Natural killer cell (primary cell): Measurements from ENCODE around the gene KLK4. TPM values are rescaled to one million over a fixed set of nuclear protein-coding genes. Genes with fewer than 3 reads are reported as not detected.

Experiments used
- ATAC-seq, 3 donors: fragments of 150-1000 bp in 2 of 3; fragments of 200-7000 bp in 1 of 3; cut with Tn5 transposase; 1 replicate in 1 of 3; 2 replicates in 2 of 3; pipeline ENCODE4 v1.10.0; 2021; ENCODE audit warnings: mild to moderate bottlenecking in 2 of 3, moderate library complexity in 2 of 3
- DNase-seq, 2 donors: peaks; one replicate each; pipeline versions ENCODE4 v3.0.0 to v3.0.0-alpha.2; 2013 to 2021; ENCODE audit warnings: mixed read lengths in 1 of 2
- H3K27ac ChIP-seq: one replicate; pipeline ENCODE4 v1.5.1; 2013; ENCODE audit warnings: mild to moderate bottlenecking, low read length
- H3K27me3 ChIP-seq: one replicate; pipeline ENCODE4 v1.6.1; 2013; ENCODE audit warnings: low read length; ENCODE audit not compliant: control insufficient read depth, insufficient read depth
- H3K36me3 ChIP-seq: one replicate; pipeline ENCODE4 v1.6.1; 2013; ENCODE audit warnings: low read length; ENCODE audit not compliant: control insufficient read depth, insufficient read depth
- H3K4me1 ChIP-seq: one replicate; pipeline ENCODE4 v1.6.1; 2013; ENCODE audit warnings: low read length; ENCODE audit not compliant: control insufficient read depth, insufficient read depth
- H3K4me3 ChIP-seq: one replicate; pipeline ENCODE4 v1.5.1; 2013; ENCODE audit warnings: low read length
- H3K9me3 ChIP-seq: one replicate; pipeline ENCODE4 v1.6.1; 2013; ENCODE audit warnings: low read length; ENCODE audit not compliant: control insufficient read depth, insufficient read depth
- H3K27ac Mint-ChIP-seq, 2 donors: one replicate each; pipeline ENCODE4 v1.8.0; 2022; ENCODE audit warnings: mild to moderate bottlenecking in 2 of 2, mixed read lengths in 2 of 2, moderate library complexity in 1 of 2
- H3K27me3 Mint-ChIP-seq, 2 donors: one replicate each; pipeline ENCODE4 v1.8.0; 2022; ENCODE audit warnings: low read depth in 2 of 2, mixed read lengths in 2 of 2
- H3K36me3 Mint-ChIP-seq: one replicate; pipeline ENCODE4 v1.8.0; 2022; ENCODE audit warnings: mixed read lengths
- H3K4me1 Mint-ChIP-seq, 2 donors: one replicate each; pipeline ENCODE4 v1.8.0; 2022; ENCODE audit warnings: mixed read lengths in 2 of 2
- H3K4me3 Mint-ChIP-seq: one replicate; pipeline ENCODE4 v1.8.0; 2022; ENCODE audit warnings: mild to moderate bottlenecking, moderate library complexity, mixed read lengths
- H3K9me3 Mint-ChIP-seq, 2 donors: one replicate each; pipeline ENCODE4 v1.8.0; 2022; ENCODE audit warnings: mixed read lengths in 2 of 2
- WGBS: methylation state at CpG from one replicate; pipeline ENCODE4 v1.1.7; 2013; ENCODE audit warnings: missing lambda C conversion rate; ENCODE audit not compliant: insufficient coverage; 5-methylcytosine and 5-hydroxymethylcytosine counted together
- intact Hi-C: fragments of 100-400 bp; cut with micrococcal nuclease; formaldehyde crosslinking; loops from one replicate; pipeline ENCODE4 v1.14.2; 2022
- total RNA-seq, 4 donors: library from RNA; stranded (reverse); fragments of 120-200 nt in 1 of 4; gene quantifications; one replicate each; pipeline versions ENCODE4 v1.2.3 to v1.2.4, GENCODE V29; 2013 to 2022
- TF ChIP-seq, protein P1 (sequence below): fragments of 200-600 bp; IDR thresholded peaks from one replicate; pipeline ENCODE4 v1.8.0; 2022; ENCODE audit warnings: antibody characterized with exemption

KLK4 gene
- total RNA-seq, 3 donors from 2014 or later (not counting 1 experiment from before 2014, with no cell fraction given), result not detected

DNA sequence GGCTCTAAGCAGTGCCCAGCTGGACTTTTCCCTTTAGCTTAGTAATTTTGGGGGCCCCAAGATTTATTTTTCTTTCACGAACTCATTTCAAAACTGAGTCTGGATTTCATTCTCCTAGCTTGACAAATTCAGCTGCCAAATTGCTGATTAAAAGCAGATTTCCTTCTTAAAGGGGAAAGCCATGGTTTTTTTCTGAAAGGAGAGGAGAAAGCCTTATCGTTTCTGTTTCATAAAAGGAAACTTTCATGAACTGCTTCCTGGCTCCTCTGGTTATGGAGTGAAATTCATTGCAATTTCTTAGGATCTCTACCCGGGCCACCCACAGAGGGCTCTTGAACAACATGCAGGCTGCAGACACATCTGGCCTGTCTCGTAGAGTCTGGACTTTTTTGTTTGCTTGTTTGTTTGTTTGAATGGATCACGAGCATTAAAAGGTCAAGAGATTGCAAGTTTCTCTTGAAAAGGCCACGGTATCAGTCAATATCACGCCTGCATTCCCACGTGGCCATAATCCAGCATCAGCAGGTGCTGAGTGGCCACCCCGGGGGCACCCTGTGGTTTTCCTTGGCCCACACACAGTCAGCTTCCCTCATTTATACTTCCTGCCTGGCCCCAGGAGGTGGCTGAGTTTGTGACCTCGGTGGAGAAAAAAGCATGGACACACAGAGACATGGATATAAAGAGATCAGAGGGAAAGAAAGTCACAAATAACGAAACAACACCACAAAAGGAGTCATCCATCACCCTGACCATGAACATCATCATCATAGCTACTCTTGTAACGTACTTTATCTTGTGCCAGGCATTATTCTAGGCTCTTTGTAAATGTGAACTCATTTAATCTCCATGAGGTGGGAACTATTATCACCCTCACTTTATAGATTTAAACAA is 10.5 kb upstream of the KLK4 start:
- WGBS, result 5% methylated on average over 11 of the region's 12 CpGs
- intact Hi-C loops, result loop anchor here (2.0 kb wide), 1 partner anchor 15 kb away; no protein-coding TSS in a partner anchor
- Mint-ChIP-seq H3K27me3 (peaks cover 27% of the 10 kb centered on the region in 2 donors), H3K27ac (no peak overlapping the region), H3K4me1 (peaks cover 8 to 10% of the 10 kb centered on the region in 2 donors), H3K36me3 (no peaks in the 10 kb centered on the region), H3K4me3 (no peak overlapping the region), H3K9me3 (no peaks in the 10 kb centered on the region)
- no peak overlapping the region for H3K4me3 ChIP-seq
- H3K4me1 ChIP-seq, result peaks cover 6% of the 10 kb centered on the region
- no peak for DNase-seq
- peak in 2 of 3 donors; percentile 27 to 31 for ATAC-seq
- H3K36me3 ChIP-seq, result no peaks in the 10 kb centered on the region
- TF ChIP-seq, protein P1, sequence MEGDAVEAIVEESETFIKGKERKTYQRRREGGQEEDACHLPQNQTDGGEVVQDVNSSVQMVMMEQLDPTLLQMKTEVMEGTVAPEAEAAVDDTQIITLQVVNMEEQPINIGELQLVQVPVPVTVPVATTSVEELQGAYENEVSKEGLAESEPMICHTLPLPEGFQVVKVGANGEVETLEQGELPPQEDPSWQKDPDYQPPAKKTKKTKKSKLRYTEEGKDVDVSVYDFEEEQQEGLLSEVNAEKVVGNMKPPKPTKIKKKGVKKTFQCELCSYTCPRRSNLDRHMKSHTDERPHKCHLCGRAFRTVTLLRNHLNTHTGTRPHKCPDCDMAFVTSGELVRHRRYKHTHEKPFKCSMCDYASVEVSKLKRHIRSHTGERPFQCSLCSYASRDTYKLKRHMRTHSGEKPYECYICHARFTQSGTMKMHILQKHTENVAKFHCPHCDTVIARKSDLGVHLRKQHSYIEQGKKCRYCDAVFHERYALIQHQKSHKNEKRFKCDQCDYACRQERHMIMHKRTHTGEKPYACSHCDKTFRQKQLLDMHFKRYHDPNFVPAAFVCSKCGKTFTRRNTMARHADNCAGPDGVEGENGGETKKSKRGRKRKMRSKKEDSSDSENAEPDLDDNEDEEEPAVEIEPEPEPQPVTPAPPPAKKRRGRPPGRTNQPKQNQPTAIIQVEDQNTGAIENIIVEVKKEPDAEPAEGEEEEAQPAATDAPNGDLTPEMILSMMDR, result no peak
- H3K9me3 ChIP-seq, result no peaks in the 10 kb centered on the region
- peaks cover 5% of the 10 kb centered on the region for H3K27me3 ChIP-seq
- no peak overlapping the region for H3K27ac ChIP-seq

DNA sequence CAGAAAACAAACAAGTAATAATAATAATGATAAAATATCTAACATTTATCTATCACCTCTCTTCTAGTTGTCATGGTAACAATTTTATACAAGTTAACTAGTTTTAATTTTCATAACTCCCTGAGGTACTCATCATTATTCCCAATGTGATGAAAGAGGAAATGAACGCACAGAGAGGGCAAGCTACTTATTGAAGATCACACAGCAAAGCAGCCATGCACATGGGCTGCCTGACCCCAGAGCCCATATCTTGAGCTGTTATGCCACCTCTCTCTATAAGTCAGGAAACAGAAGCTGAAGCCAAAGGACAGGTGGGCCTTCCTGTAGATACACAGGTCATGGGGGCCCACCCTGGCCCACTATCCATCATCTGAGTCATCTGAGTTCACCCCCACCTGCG is 4.9 kb upstream of the KLK4 start:
- no peak overlapping the region for H3K27ac Mint-ChIP-seq
- DNase-seq (no peak), ATAC-seq (no peak)
- no peaks in the 10 kb centered on the region for H3K4me1 ChIP-seq
- 88% methylated on average over 1 of the region's 2 CpGs for WGBS
- intact Hi-C loops, result no loop called here
- H3K27me3 ChIP-seq, result peaks cover 7% of the 10 kb centered on the region
- no peaks in the 10 kb centered on the region for H3K36me3 ChIP-seq
- H3K4me3 ChIP-seq, result no peak overlapping the region
- H3K27ac ChIP-seq, result no peak overlapping the region
- no peaks in the 10 kb centered on the region for H3K9me3 ChIP-seq
- H3K4me1 Mint-ChIP-seq, result no peaks in the 10 kb centered on the region
- no peak overlapping the region for H3K4me3 Mint-ChIP-seq
- H3K9me3 Mint-ChIP-seq, result no peaks in the 10 kb centered on the region
- H3K36me3 Mint-ChIP-seq, result no peaks in the 10 kb centered on the region
- TF ChIP-seq, protein P1, result no peak
- peaks cover 27 to 28% of the 10 kb centered on the region in 2 donors for H3K27me3 Mint-ChIP-seq

DNA sequence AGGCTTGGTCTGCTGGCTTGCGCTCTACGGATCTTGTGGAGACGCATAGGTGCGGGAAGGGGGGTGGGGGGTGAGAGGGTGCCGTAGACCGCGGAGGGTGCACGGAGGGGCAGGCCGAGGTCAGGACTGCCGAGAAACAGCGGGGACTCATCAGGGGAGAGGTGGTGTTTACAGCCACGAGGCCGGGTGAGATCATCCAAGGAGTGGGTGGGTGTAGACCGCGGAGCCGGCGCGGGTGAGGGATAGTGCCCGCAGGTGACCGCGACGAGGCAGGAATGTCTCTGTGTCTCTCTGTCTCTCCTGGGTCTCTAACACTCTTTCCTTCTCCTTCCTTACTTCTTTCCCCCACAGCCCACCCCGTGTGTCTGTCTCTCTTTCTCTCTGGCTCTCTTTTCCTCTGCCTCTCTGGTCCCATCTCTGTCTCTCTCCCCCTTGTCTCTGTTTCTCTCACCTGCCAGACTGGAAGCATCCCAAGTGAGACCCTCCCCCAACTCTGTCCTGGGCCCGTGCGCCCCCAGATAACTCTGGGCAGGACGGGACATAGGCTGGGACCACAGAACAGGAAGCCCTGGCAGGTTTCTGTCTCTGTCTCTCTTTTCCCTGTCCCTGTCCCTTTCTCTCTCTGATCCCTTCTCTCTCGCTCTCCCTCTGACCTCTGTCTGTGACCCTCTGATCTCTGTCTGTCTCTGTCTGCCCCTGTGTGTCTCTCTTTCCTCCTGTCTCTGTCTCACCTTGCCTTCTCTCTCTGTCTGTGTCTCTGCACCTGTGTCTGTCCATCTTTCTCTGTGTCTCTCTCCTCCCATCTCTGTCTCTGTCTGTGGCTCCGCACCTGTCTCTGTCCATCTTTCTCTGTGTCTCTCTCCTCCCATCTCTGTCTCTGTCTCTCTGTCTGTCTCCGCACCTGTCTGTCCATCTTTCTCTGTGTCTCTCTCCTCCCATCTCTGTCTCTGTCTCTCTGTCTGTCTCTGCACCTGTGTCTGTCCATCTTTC is 1.8 kb upstream of the KLK4 start:
- 8% methylated on average over 28 of the region's 29 CpGs for WGBS
- ATAC-seq, result peak in 2 of 3 donors; percentile 42 to 54

More for the DNA sequence above, 1.8 kb upstream of the KLK4 start:
- no peak overlapping the region for H3K27ac ChIP-seq
- peaks cover 20% of the 10 kb centered on the region for H3K27me3 ChIP-seq
- peaks cover 9% of the 10 kb centered on the region for H3K4me1 ChIP-seq
- H3K36me3 Mint-ChIP-seq, result no peaks in the 10 kb centered on the region
- H3K9me3 ChIP-seq, result no peaks in the 10 kb centered on the region
- intact Hi-C loops, result no loop called here
- peaks cover 0 to 10% of the 10 kb centered on the region in 2 donors for H3K4me1 Mint-ChIP-seq
- H3K9me3 Mint-ChIP-seq, result no peaks in the 10 kb centered on the region
- TF ChIP-seq, protein P1, result no peak
- no peak overlapping the region for H3K4me3 ChIP-seq
- DNase-seq, result peak in 1 of 2 donors; percentile 31
- no peaks in the 10 kb centered on the region for H3K36me3 ChIP-seq
- no peak overlapping the region for H3K27ac Mint-ChIP-seq
- no peak overlapping the region for H3K4me3 Mint-ChIP-seq
- H3K27me3 Mint-ChIP-seq, result peaks cover 27 to 36% of the 10 kb centered on the region in 2 donors
